C1 segment of cervical spinal cord (tissue), 14 donors: ENCODE data around the gene TEX101.

Experiments
- DNase-seq, 14 donors: peaks; one replicate each; lab custom pipeline; 2025; lab: John Stamatoyannopoulos, UW

TEX101 gene

DNA sequence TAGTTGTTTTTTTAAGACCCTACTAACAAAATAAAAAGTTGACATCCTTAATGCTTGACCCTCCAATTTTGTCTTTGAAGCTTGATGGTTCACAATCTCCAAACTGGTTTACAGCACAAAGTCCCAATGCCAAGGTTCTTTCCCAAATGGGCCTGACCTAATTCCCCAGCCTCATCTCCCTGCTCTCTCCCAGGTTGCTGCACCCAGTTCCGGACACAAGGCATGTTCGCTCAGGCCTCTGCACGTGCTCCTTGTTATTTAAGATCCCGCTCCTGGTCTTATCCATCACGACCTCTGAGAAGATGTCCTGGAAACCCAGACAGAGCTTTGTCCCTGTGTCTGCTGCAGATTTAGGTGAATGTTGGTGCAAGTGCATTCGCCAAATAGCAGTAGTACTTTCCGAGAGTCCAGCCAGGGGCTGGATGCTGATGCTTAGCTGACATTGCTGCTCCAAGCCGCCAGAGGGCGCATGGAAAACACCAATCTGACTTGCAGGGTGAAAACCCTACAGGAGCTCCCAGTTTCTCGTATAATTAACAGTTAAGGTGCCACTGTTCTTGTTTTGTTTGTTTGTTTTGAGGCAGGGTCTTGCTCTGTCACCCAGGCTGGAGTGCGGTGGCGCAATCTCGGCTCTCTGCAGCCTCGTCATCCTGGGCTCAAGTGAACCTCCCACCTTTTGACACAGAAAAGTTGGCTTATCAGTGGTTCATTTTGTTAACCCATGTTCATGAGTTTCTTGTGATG, 32.2 kb downstream of the TEX101 start:
- peak in 12 of 14 donors; percentile 6 to 67 (median 46) for DNase-seq

DNA sequence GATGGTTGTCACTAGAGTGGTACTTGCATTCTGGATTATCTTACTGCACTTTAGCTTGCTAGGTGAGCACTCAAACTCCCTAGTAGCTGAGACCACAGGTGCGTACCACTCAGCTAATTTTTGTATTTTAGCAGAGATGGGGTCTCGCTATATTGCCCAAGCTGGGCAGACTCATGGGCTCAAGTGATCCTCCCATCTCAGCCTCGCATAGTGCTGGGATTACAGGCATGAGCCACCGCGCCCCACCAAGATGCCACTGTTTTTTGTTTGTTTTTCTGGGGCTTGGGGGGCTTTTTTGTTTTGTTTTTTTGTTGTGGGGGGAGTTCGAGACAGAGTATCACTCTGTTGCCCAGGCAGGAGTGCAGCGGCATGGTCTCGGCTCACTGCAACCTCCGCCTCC, 33.0 kb downstream of the TEX101 start:
- no peak for DNase-seq

DNA sequence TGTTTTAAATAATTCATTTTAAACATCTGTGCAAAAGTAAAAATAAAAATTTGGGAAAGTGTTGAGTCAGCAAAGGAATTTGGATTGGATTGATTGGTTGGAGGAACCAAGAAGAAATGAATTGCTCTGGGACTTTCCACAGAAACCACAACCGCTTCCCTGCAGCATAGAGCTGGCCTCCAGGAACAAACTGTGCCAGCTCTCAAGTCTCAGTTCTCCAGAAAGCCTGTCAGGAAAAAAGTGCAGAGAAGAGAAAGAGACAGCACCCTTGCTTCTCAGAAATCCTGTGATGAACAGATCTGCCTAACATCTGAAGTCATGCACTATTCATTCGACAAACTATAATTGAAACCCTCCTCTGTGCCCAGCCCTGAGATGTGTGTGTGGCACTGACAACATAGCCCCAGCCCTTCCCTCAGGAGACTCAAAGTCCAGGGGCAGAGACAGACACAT, 35.9 kb downstream of the TEX101 start:
- DNase-seq: no peak

DNA sequence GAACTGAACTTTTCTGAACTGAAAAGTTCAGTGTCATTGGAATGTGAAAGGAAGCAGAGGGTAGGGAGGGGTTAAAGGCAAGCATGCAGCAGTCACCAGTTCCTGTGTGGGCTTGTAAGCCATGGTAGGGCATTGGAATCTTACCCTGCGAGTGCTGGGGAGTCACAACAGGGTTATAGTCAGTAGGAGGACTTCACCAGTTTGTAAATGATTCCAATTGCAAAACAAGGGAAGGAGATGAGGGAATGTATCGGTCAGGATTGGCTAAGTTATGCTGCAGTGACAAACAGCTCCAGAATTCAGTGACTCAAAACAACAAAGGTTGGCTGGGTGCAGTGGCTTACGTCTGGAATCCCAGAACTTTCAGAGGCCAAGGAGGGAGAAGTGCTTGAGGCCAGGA, 37.9 kb downstream of the TEX101 start:
- DNase-seq: no peak

DNA sequence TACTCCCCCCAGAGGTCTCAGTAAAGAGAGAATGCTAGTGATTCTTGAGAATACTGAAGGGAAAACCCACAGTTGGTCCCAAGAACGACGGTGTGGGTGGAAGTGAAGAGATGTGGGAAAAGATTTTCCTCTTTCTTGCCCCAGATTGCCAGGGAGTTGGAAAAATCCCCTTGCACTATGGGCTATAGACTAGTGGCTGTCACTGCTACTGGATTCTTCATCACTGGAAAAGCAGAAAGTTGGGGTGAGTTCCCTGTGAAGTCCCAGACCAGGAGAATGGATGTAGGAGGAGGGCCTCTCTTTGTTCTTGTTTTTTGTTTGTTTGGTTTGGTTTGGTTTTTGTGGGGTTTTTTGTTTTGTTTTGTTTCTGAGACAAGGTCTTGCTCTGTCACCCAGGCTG, 39.3 kb downstream of the TEX101 start:
- DNase-seq: no peak

DNA sequence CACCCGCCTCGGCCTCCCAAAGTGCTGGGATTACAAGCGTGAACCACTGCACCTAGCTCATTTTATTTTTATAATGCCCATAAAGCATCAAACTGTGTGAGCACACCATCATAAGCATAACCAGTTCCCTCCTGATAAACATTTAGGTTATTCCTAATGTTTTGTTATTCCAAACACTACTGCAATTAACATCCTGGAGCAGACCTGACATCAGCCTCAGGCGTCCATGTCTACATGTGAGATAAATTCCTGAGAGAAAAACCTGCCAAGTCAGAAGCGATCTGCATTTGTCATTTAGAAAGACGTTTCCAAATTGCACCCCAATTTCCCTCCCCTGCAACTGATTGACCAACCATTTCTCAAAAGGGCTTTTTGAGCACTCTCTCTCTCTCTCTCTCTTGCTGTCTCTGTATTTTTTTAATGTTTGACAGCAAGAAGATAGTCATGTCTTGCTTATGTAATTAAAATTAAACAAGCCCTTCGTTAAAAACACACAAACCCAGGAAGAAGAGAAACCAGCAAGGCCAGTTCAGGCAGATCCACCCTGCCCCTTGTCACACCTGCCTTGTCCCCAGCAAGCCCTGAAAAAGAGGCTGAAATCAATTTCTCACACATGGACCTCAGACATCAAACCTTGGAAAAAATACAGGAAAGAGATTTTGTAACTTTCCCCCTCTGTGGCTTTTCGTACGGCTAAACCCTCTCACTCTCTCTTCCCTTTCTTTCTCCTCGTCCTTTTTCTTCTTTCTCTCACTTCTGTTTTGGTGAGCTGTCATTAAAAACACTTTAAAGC, 40.8 kb downstream of the TEX101 start:
- DNase-seq: no peak

DNA sequence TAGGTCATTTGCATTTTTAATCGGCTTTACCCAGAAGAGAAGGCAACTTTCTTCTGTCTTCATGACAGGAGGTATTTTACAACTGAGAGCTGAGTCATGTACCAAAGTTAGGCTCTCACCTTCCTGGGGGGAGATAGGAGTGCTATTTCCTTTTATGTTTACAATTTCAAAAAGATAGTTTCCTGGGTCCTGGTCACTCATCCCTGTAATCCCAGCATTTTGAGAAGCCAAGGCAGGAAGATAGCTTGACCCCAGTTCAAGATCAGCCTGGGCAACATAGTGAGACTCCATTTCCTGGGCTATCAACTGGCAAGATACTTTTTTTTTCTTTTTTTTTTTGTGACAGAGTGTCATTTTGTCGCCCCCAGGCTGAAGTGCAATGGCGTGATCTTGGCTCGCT, 43.1 kb downstream of the TEX101 start:
- DNase-seq: no peak

DNA sequence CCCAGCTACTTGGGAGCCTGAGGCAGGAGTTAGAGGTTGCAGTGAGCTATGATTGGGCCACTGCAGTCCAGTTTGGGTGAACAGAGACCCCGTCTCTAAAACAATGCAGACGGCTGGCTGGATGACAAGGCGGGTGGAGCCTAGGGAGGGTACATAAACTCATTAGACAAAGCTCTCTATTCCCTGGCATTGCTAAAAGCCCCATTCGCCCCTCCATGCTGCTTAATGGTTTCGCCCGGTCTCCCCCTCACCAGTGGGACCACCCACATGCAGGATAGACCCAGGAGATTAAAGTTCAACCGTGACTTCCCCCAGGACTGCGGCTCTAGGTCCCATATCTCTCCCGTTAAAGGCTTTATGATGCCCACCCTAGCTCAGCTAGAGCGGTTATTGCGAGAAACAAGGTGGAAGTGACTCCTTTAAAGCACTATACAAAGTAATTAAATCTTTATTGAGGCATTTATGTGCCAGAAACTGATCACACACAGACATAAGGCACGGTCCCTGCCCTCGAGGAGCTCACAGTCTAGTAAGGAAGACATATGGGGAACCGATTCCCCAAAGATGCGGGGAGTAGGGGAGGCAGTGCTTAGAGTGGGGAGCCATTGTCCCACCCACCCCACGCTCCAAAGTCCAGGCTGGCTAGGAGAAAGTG, 45.8 kb downstream of the TEX101 start:
- no peak for DNase-seq

DNA sequence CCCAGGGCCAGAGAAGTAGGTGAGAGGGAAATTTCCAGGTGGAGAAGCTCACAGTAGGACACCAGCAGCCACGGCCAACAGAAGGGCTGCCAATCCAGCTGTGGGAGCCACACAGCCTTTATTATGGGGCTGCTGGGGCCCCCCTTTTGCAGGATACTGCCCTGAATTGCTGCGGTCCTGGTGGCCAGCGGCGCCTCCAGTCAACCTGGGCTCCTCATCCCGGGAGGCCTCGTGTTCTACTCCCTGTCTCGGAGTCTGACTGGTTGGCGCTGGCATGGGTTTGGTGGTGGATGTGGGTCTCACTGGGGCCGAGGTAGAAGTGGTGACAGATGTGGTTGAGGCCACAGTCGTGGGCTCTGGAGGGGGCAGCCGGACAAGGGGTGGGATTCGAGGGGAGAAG, 46.6 kb downstream of the TEX101 start:
- no peak for DNase-seq

DNA sequence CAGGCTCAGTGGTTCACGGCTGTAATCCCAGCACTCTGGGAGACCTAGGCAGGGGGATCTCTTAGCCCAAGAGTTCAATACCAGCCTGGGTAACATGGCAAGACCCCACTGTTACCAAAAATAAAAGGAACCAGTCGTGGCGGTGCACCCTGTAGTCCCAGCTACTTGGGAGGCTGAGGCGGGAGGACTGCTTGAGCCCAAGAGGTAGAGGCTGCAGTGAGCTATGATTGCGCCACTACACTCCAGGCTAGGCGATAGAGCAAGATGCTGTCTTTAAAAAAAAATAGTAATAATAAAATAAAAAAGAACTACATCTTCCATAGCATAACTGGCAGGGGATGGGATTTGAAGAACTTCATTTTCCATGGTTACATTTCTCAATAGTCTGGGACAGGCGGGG, 47.7 kb downstream of the TEX101 start:
- DNase-seq: no peak

DNA sequence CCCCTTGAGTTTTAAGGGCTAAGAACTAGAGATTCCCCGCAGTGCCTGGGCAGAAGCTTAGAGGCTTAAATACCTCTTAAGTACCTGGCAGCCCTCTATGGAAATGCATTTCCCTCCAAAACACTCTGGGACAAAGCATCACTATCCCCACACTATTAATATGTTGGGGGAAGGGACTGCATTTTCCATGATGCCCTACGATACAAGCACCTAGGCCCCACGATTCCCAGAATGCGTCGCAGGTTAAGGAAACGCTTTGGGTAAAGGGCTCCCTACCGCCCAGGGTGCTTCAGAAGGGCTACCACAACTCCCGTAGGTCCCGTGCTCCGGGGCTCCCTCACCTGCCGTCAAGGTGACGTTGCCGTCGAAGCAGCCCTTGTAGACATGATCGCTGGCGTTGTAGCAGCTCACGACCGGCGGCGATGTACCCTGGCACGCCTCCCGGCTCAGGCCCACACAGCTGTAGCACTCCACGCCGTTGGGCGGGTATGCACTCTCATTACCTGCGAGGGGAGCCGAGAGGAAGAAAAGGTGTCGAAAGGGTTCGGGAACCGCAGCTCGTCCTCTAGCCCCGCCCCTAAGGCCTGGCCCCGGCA, 48.2 kb downstream of the TEX101 start:
- DNase-seq: no peak

DNA sequence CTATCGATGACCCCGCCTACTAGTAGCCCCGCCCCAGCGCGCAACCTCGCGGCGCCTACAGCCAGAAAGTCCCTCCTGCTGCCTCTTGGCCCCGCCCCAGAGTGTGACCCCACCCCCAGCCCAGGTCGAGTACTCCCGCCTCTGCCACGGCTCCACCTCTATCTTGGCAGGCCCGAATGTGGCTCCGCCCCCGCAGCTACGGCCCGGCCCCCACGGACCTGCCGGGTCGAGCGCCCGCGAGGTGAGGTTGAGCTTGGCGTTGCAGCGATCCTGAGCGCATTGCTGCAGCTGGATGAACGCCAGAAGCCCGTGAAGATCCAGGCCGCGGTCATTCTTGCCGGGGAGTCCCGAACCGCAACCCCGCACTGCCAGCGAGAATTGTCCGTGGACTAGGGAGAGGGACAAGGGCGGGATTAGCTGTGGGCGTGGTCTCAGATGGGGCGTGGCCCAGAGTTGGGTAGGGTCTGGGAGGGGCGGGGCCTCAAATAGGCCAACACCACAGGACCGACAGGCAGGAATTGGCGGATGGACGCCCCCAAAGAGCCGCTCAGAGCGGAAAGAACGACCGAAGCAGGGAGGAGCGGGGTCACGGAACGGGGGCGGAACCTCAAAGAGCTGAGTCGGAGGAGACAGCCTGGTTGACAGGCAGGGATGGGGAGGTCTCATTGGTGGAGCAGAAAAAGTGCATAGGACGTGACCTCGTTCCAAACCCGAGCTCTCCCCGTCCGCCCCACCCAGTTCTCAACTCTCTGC, 48.9 kb downstream of the TEX101 start:
- peak; percentile 16 to 92 (median 78) for DNase-seq

DNA sequence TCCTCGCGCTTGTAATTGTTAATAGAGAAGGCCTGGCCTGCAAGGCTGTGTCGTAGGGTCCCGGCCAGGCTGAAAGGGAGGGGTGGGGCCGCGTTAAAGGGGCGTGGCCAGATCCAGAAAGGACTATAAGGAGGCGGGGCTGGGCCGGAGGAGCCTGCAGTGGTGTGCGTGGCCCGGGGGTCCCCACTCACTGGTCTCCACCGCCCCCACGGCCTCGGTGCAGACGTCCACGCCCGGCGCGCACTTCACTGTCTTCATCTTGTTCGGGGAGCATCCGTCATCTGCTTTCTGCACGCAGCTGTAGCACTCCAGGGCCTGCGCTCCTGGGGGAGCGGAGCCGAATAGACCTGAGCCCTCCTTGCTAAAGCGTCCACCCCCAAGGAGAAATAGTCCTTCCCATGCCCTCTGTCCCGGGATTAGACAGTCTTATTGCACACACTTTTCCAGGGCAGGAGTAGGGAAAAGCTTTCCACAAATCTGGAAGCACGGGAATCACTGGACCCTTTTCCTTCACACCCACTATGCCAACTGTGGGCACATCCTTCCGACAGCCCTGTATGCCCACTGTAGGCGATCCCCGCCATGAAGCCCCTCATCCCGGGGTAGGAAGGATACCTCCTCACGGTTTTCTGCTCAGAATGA, 49.6 kb downstream of the TEX101 start:
- peak in 10 of 14 donors; percentile 40 to 78 (median 51) for DNase-seq

DNA sequence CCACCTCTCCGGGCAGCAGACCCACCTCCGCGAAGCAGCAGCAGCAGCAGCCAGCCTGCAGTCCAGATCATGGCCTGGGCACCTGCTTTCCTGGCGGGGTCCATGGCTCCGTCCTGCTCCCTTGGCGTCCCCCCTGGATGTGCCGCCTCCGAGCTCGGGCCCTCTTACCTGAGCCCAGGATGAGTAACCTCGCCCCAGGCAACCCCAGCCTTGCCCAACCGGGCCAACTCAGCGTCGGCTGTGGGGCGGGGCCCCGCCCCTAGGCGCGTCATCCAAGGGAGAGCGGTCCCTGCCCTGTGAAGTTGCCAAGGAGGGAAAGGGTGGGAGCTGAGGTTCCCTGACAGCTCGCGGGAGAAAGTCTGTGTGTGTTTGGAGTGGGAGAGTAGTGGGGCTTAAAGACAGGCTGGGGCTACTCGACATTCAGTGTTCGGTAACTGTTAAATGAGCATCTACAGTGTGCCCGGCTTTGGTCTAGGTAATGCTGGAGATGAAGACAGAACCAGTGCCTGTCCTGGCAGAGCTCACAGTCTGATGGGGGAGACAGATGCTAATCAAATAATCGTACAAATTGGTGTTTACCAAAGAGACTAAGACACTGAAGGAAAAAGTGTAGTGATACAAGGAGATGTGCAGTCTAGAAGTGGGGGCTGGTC, 50.9 kb downstream of the TEX101 start, which contains the start of gene LYPD3:
TSS of gene LYPD3 (minus strand) at position 141 of the 653 bp plus-strand sequence. CDS start at position 104, 37 bp downstream.
- no peak for DNase-seq

DNA sequence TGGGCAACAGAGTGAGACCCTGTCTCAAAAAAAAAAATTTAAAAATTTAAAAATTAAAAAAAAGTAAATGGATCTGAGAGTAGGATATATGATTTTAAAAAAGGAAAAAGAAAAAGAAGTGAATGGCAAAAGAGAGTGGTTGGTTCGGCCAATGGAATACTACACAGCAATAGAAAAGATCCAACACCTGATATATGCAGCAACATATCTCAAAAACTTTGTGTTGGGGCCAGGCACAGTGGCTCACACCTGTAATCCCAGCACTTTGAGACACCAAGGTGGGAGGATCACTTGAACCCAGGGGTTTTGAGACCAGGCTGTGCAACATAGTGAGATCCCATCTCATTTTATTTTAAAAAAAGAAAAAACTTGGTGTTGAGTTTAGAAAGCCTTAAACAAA, 52.1 kb downstream of the TEX101 start:
- DNase-seq: no peak

DNA sequence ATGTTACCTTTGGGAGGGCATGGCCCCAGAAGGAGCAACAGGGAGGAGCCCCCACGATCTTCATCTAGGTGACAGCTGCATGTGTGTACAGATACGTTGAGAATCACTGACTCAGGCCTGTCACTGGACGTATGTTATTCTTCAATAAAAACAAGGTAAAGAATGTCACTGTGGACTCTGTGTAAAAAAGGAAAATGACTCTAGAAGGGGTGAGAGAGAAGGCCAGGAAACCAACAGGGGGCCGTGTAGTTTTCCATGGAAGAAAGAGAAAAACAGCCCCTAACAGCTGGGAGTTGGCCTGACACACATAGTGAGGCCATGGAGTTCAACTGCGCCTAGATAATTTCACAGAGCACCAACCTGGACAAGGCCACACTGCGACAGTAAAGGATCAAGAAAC, 52.6 kb downstream of the TEX101 start:
- no peak for DNase-seq

DNA sequence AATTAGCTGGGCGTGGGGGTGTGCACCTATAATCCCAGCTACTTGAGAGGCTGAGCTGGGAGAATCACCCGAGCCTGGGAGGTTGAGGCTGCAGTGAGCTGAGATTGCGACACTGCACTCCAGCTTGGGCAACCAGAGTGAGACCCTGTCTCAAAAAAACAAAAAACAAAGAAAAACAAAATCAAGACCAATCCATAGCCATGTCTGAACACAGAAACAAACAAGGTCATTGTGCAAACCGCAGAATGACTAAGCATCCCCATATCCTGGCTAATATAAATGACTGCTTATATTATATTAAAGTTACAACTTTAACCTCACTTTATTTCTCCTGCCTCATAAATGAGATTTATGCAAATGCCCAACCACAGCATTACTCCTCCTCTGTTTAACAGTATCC, 53.0 kb downstream of the TEX101 start:
- DNase-seq: no peak
